IMR-90 (cell line): ENCODE measurements around the gene CCDC43. TPM values are rescaled to one million over a fixed set of nuclear protein-coding genes. Genes with fewer than 3 reads are reported as not detected.

Experiments used
- ATAC-seq: fragments of 200-7000 bp; cut with Tn5 transposase; 2 replicates; pipeline ENCODE4 v1.9.1; 2020; ENCODE audit warnings: low read depth, mild to moderate bottlenecking, moderate library complexity
- BruUV-seq: library from RNA; stranded (reverse); fragments of 400-500 nt; replicated peaks from 2 replicates; lab custom pipeline; 2021; lab: Mats Ljungman, UMichigan
- CTCF ChIA-PET: fragments of 300-600 bp; formaldehyde crosslinking; extraction: SDS; loops from one replicate; lab custom pipeline; 2021; ENCODE audit warnings: antibody characterized with exemption; lab: Yijun Ruan, JAX
- POLR2A ChIA-PET: fragments of 300-600 bp; sonication (Branson Sonifier 250); formaldehyde crosslinking; loops from one replicate; lab custom pipeline; 2022; ENCODE audit warnings: antibody characterized with exemption; ENCODE audit not compliant: unreplicated experiment; lab: Charles Lee
- DNase-seq: peaks from one replicate; pipeline ENCODE4 v3.0.0; 2013
- H2AFZ ChIP-seq: replicated peaks from 2 replicates; pipeline ENCODE3; 2013; ENCODE audit warnings: low read length, mild to moderate bottlenecking; ENCODE audit not compliant: poor library complexity
- H2AK5ac ChIP-seq: 2 replicates; pipeline ENCODE4 v1.6.1; 2013; ENCODE audit warnings: low read depth, low read length, inconsistent platforms
- H2AK9ac ChIP-seq: replicated peaks from 2 replicates; pipeline ENCODE3; 2013; ENCODE audit warnings: mild to moderate bottlenecking, low read depth, low read length, moderate library complexity; ENCODE audit not compliant: poor library complexity
- H2BK120ac ChIP-seq: 2 replicates; pipeline ENCODE4 v1.6.1; 2013; ENCODE audit warnings: low read depth, low read length, inconsistent platforms
- H2BK15ac ChIP-seq: 3 replicates; pipeline ENCODE4 v1.6.1; 2013; ENCODE audit warnings: low read depth, low read length, inconsistent platforms
- H2BK20ac ChIP-seq: 2 replicates; pipeline ENCODE4 v1.6.1; 2013; ENCODE audit warnings: low read depth, mild to moderate bottlenecking, inconsistent platforms, low read length, moderate library complexity
- H2BK5ac ChIP-seq: 2 replicates; pipeline ENCODE4 v1.6.1; 2013; ENCODE audit warnings: mild to moderate bottlenecking, low read depth, low read length, inconsistent platforms; ENCODE audit not compliant: poor library complexity, severe bottlenecking
- H3K14ac ChIP-seq: replicated peaks from 2 replicates; pipeline ENCODE4 v1.6.1; 2013; ENCODE audit warnings: low read depth, low read length, inconsistent platforms
- H3K18ac ChIP-seq: 2 replicates; pipeline ENCODE4 v1.6.1; 2013; ENCODE audit warnings: low read depth, low read length, control low read depth
- H3K23ac ChIP-seq: 2 replicates; pipeline ENCODE4 v1.6.1; 2013; ENCODE audit warnings: low read depth, low read length, inconsistent platforms
- H3K27ac ChIP-seq: 2 replicates; pipeline ENCODE4 v1.5.1; 2013; ENCODE audit warnings: mild to moderate bottlenecking, control low read depth, low read length; ENCODE audit not compliant: insufficient read depth
- H3K27me3 ChIP-seq: 2 replicates; pipeline ENCODE4 v1.6.1; 2013; ENCODE audit warnings: low read length; ENCODE audit not compliant: control insufficient read depth, insufficient read depth
- H3K36me3 ChIP-seq: 2 replicates; pipeline ENCODE4 v1.6.1; 2013; ENCODE audit warnings: low read length, mixed read lengths; ENCODE audit not compliant: control insufficient read depth, insufficient read depth
- H3K4ac ChIP-seq: 2 replicates; pipeline ENCODE4 v1.6.1; 2013; ENCODE audit warnings: low read depth, low read length, inconsistent platforms
- H3K4me1 ChIP-seq: 2 replicates; pipeline ENCODE4 v1.6.1; 2013; ENCODE audit warnings: low read length, mixed read lengths; ENCODE audit not compliant: control insufficient read depth, insufficient read depth
- H3K4me2 ChIP-seq: 2 replicates; pipeline ENCODE4 v1.6.1; 2013; ENCODE audit warnings: low read depth, mild to moderate bottlenecking, control low read depth, low read length, moderate library complexity
- H3K4me3 ChIP-seq: 2 replicates; pipeline ENCODE4 v1.5.1; 2013; ENCODE audit warnings: low read depth, mild to moderate bottlenecking, control low read depth, low read length, moderate library complexity; ENCODE audit not compliant: insufficient read depth
- H3K56ac ChIP-seq: 2 replicates; pipeline ENCODE4 v1.6.1; 2013; ENCODE audit warnings: low read length, inconsistent platforms; ENCODE audit not compliant: insufficient read depth; ENCODE audit errors: extremely low read depth
- H3K79me1 ChIP-seq, 2 experiments: 2 replicates each; pipeline ENCODE4 v1.6.1; 2013; ENCODE audit warnings: low read length in 2 of 2, inconsistent platforms in 1 of 2, low read depth in 1 of 2
- H3K9ac ChIP-seq: 2 replicates; pipeline ENCODE4 v1.6.1; 2013; ENCODE audit warnings: low read depth, low read length, control low read depth
- H3K9me1 ChIP-seq: 2 replicates; pipeline ENCODE4 v1.6.1; 2013; ENCODE audit warnings: low read length, inconsistent platforms; ENCODE audit not compliant: insufficient read depth
- H3K9me3 ChIP-seq: 2 replicates; pipeline ENCODE4 v1.6.1; 2013; ENCODE audit warnings: low read length; ENCODE audit not compliant: control insufficient read depth, insufficient read depth
- H4K20me1 ChIP-seq: 2 replicates; pipeline ENCODE4 v1.6.1; 2013; ENCODE audit warnings: low read length, inconsistent platforms; ENCODE audit not compliant: insufficient read depth
- H4K5ac ChIP-seq: 2 replicates; pipeline ENCODE4 v1.6.1; 2013; ENCODE audit warnings: mild to moderate bottlenecking, low read depth, low read length, control low read depth
- H4K8ac ChIP-seq, 2 experiments: 2 replicates each; pipeline ENCODE4 v1.6.1; 2013; ENCODE audit warnings: low read depth in 2 of 2, low read length in 2 of 2, control low read depth in 1 of 2, inconsistent platforms in 1 of 2
- H4K91ac ChIP-seq: 2 replicates; pipeline ENCODE4 v1.6.1; 2013; ENCODE audit warnings: low read depth, low read length, inconsistent platforms; ENCODE audit not compliant: insufficient read depth
- BHLHE40 ChIP-seq: fragments of 150-350 bp; IDR thresholded peaks from 2 replicates; pipeline ENCODE4 v1.6.1; 2016; ENCODE audit warnings: mild to moderate bottlenecking, low read depth, low read length
- CHD1 ChIP-seq: IDR thresholded peaks from 2 replicates; pipeline ENCODE4 v1.6.1; 2012; ENCODE audit warnings: low read depth, low read length, improper control_type of control experiment
- FOS ChIP-seq: fragments of 150-350 bp; IDR thresholded peaks from 2 replicates; pipeline ENCODE4 v1.6.1; 2016; ENCODE audit warnings: low read depth, low read length
- MAZ ChIP-seq: IDR thresholded peaks from 2 replicates; pipeline ENCODE4 v1.6.1; 2012; ENCODE audit warnings: low read depth, mild to moderate bottlenecking, low read length, improper control_type of control experiment, moderate library complexity, borderline replicate concordance
- MXI1 ChIP-seq: IDR thresholded peaks from 2 replicates; pipeline ENCODE4 v1.6.1; 2012; ENCODE audit warnings: low read depth, mild to moderate bottlenecking, low read length, moderate library complexity, borderline replicate concordance
- RAD21 ChIP-seq: IDR thresholded peaks from 2 replicates; pipeline ENCODE4 v1.6.1; 2012; ENCODE audit warnings: low read length, improper control_type of control experiment
- WGBS, 2 experiments: methylation state at CpG; one replicate each; pipeline versions ENCODE4 v1.1.5 to v1.1.7; 2013; ENCODE audit warnings: missing lambda C conversion rate in 2 of 2; ENCODE audit not compliant: insufficient read length in 1 of 2; ENCODE audit errors: extremely low coverage in 2 of 2; 5-methylcytosine and 5-hydroxymethylcytosine counted together
- dilution Hi-C: fragments of 300-500 bp; cut with HindIII; formaldehyde crosslinking; loops from one replicate; pipeline ENCODE4 v1.14.3; 2018; ENCODE audit warnings: low sequenced_read_pairs; ENCODE audit not compliant: unreplicated experiment
- in situ Hi-C: fragments of 300-500 bp; cut with MboI; formaldehyde crosslinking; loops from 3 replicates; pipeline ENCODE4 v1.14.3; 2019; ENCODE audit warnings: low sequenced_read_pairs, inconsistent platforms, mixed read lengths
- intact Hi-C: fragments of 100-400 bp; cut with micrococcal nuclease; formaldehyde crosslinking; loops from 2 replicates; pipeline ENCODE4 v1.10.0; 2022
- polyA plus RNA-seq, 3 experiments: library from polyadenylated mRNA; depleted of rRNA; stranded (reverse); fragments of >200 nt; gene quantifications; 2 replicates each; pipeline ENCODE4 v1.2.3, GENCODE V29; 2012; ENCODE audit warnings: low replicate concordance in 1 of 3
- total RNA-seq: library from RNA; depleted of rRNA; stranded (reverse); fragments of >200 nt; gene quantifications from 2 replicates; pipeline ENCODE4 v1.2.3, GENCODE V29; 2012

CCDC43 gene
- total and polyA plus RNA-seq, 2 of the 4 experiments (the other 2 are of a cell fraction) = 11.3 to 20.8 TPM

DNA sequence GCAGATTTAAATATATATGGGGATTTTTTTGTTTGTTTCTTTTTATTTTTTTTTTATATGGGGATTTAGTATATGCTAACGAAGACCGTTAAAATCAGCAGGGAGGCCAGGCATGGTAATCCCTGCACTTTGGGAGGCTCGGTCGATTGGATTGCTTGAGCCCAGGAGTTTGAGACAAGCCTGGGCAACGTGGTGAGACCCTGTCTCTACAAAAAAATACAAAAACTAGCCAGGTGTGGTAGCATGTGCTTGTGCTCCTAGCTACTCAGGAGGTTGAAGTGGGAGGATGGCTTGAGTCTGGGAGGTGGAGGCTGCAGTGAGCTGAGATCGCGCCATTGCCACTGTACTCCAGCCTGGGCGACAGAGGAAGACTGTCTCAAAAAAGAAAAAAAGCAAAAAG lies 55.6 kb downstream of the CCDC43 start:
- Histone ChIP-seq H3K14ac (no peak overlapping the region), H2BK15ac (no peak overlapping the region), H2AK5ac (no peak overlapping the region), H3K9me1 (no peaks in the 10 kb centered on the region), H2BK120ac (no peak overlapping the region), H2BK5ac (no peak overlapping the region), H3K36me3 (no peaks in the 10 kb centered on the region), H3K4me2 (no peak overlapping the region), H4K8ac (no peak overlapping the region), H3K4me1 (no peaks in the 10 kb centered on the region), H3K27ac (no peak overlapping the region), H2AK9ac (no peak overlapping the region), H3K27me3 (peaks cover 2% of the 10 kb centered on the region; the same call in 1 of the 2 replicates), H3K9me3 (no peaks in the 10 kb centered on the region), H3K79me1 (no peaks in the 10 kb centered on the region), H4K91ac (no peak overlapping the region), H4K5ac (no peak overlapping the region), H2AFZ (no peak overlapping the region), H3K56ac (no peak overlapping the region), H3K9ac (no peak overlapping the region), H3K23ac (no peak overlapping the region), H2BK20ac (no peak overlapping the region), H4K20me1 (no peaks in the 10 kb centered on the region), H3K4me3 (no peak overlapping the region), H3K4ac (no peak overlapping the region), H3K18ac (no peak overlapping the region)
- in situ Hi-C loops = loop anchor here (5.0 to 25.0 kb wide), 2 partner anchors 102 to 422 kb away; partner anchors contain the start of gene UBTF
- CTCF ChIA-PET = interaction anchor here (0.8 to 2.4 kb wide), 2 partner anchors 100 to 431 kb away, joined by 5 to 12 read pairs; no protein-coding TSS in a partner anchor
- dilution Hi-C loops = no loop called here
- intact Hi-C loops = loop anchor here (2.0 kb wide), 1 partner anchor 67 kb away; no protein-coding TSS in a partner anchor
- WGBS, 2 experiments = 90% methylated on average over 2 of the region's 8 CpGs; no CpG with 5 or more reads in 1 of the 2 experiments
- BruUV-seq = no TSS peak
- POLR2A ChIA-PET = no interaction called here
- DNase-seq (no peak), ATAC-seq (no peak)
- TF ChIP-seq MAZ (no peak), CHD1 (no peak), MXI1 (no peak), BHLHE40 (no peak), RAD21 (no peak), FOS (no peak)
